Liver (tissue), 9 donors: ENCODE results near the gene OPTN. TPM values are rescaled to one million over a fixed set of nuclear protein-coding genes. Genes with fewer than 3 reads are reported as not detected.

Source experiments
- DNase-seq: peaks from one replicate; pipeline ENCODE4 v3.0.0-alpha.2; 2017; ENCODE audit warnings: low spot score
- H3K27ac ChIP-seq, 2 donors: one replicate each; pipeline ENCODE4 v1.7.0; 2013; ENCODE audit warnings: inconsistent platforms in 2 of 2, low read length in 2 of 2, control low read depth in 1 of 2, low read depth in 1 of 2, mild to moderate bottlenecking in 1 of 2
- H3K27me3 ChIP-seq, 4 donors: one replicate each; pipeline versions ENCODE4 v1.6.1 to v1.7.0; 2013; ENCODE audit warnings: low read length in 3 of 4, inconsistent platforms in 1 of 4, mild to moderate bottlenecking in 1 of 4, moderate library complexity in 1 of 4; ENCODE audit not compliant: control insufficient read depth in 4 of 4, insufficient read depth in 4 of 4
- H3K36me3 ChIP-seq, 4 donors: one replicate each; pipeline versions ENCODE4 v1.6.1 to v1.7.0; 2013; ENCODE audit warnings: low read length in 3 of 4, mild to moderate bottlenecking in 3 of 4, low read depth in 1 of 4, moderate library complexity in 1 of 4; ENCODE audit not compliant: control insufficient read depth in 4 of 4, insufficient read depth in 3 of 4
- H3K4me1 ChIP-seq, 4 donors: one replicate each; pipeline versions ENCODE4 v1.6.1 to v1.7.0; 2013; ENCODE audit warnings: low read length in 3 of 4, mild to moderate bottlenecking in 3 of 4, moderate library complexity in 1 of 4; ENCODE audit not compliant: control insufficient read depth in 4 of 4, insufficient read depth in 4 of 4
- H3K4me3 ChIP-seq, 3 donors: one replicate each; pipeline versions ENCODE4 v1.6.1 to v1.7.0; 2013; ENCODE audit warnings: low read length in 3 of 3, control low read depth in 1 of 3, low read depth in 1 of 3, mild to moderate bottlenecking in 1 of 3
- H3K9ac ChIP-seq, 2 donors: one replicate each; pipeline ENCODE4 v1.7.0; 2013; ENCODE audit warnings: low read length in 2 of 2, mild to moderate bottlenecking in 2 of 2, moderate library complexity in 2 of 2, control low read depth in 1 of 2, low read depth in 1 of 2
- H3K9me3 ChIP-seq, 4 donors: one replicate each; pipeline versions ENCODE4 v1.6.1 to v1.7.0; 2013; ENCODE audit warnings: low read length in 3 of 4; ENCODE audit not compliant: control insufficient read depth in 4 of 4
- ATF3 ChIP-seq: IDR thresholded peaks from 2 replicates; pipeline ENCODE4 v1.6.1; 2016; ENCODE audit warnings: antibody characterized with exemption
- CTCF ChIP-seq: fragments of 150-350 bp; IDR thresholded peaks from 2 replicates; pipeline ENCODE4 v1.5.1; 2017; ENCODE audit warnings: improper control_type of control experiment, low read depth, low read length; ENCODE audit not compliant: missing input control
- FOXA1 ChIP-seq: IDR thresholded peaks from 2 replicates; pipeline ENCODE4 v1.6.1; 2016; ENCODE audit warnings: antibody characterized with exemption
- FOXA2 ChIP-seq: IDR thresholded peaks from 2 replicates; pipeline ENCODE4 v1.6.1; 2016; ENCODE audit warnings: antibody characterized with exemption
- GABPA ChIP-seq, 2 donors: IDR thresholded peaks in 1 of 2; conservative IDR thresholded peaks in 1 of 2; 2 replicates each; pipeline ENCODE4 v1.6.1; 2016; ENCODE audit warnings: antibody characterized with exemption in 2 of 2, mild to moderate bottlenecking in 1 of 2, moderate library complexity in 1 of 2
- HNF4A ChIP-seq, 2 donors: conservative IDR thresholded peaks; 2 replicates each; pipeline ENCODE4 v1.6.1; 2016; ENCODE audit warnings: antibody characterized with exemption in 2 of 2, mild to moderate bottlenecking in 2 of 2
- HNF4G ChIP-seq: IDR thresholded peaks from 2 replicates; pipeline ENCODE4 v1.6.1; 2016; ENCODE audit warnings: antibody characterized with exemption
- JUND ChIP-seq, 2 donors: IDR thresholded peaks; 2 replicates each; pipeline ENCODE4 v1.6.1; 2016; ENCODE audit warnings: antibody characterized with exemption in 2 of 2
- MAX ChIP-seq: IDR thresholded peaks from 2 replicates; pipeline ENCODE4 v1.6.1; 2016; ENCODE audit warnings: antibody characterized with exemption
- NR2F2 ChIP-seq: IDR thresholded peaks from 2 replicates; pipeline ENCODE4 v1.6.1; 2016; ENCODE audit warnings: antibody characterized with exemption
- RAD21 ChIP-seq, 2 donors: IDR thresholded peaks; 2 replicates each; pipeline ENCODE4 v1.6.1; 2016; ENCODE audit warnings: antibody characterized with exemption in 2 of 2, mild to moderate bottlenecking in 2 of 2
- REST ChIP-seq: IDR thresholded peaks from 2 replicates; pipeline ENCODE4 v1.6.1; 2016; ENCODE audit warnings: antibody characterized with exemption, mild to moderate bottlenecking
- RXRA ChIP-seq, 2 donors: IDR thresholded peaks; 2 replicates each; pipeline ENCODE4 v1.6.1; 2017 to 2018; ENCODE audit warnings: antibody characterized with exemption in 2 of 2, mild to moderate bottlenecking in 1 of 2
- SP1 ChIP-seq: IDR thresholded peaks from 2 replicates; pipeline ENCODE4 v1.6.1; 2018; ENCODE audit warnings: antibody characterized with exemption, mild to moderate bottlenecking
- TAF1 ChIP-seq: conservative IDR thresholded peaks from 2 replicates; pipeline ENCODE4 v1.6.1; 2016; ENCODE audit warnings: antibody characterized with exemption, mild to moderate bottlenecking
- YY1 ChIP-seq: IDR thresholded peaks from 2 replicates; pipeline ENCODE4 v1.6.1; 2016; ENCODE audit warnings: antibody characterized with exemption, mild to moderate bottlenecking
- ZBTB33 ChIP-seq: IDR thresholded peaks from 2 replicates; pipeline ENCODE4 v1.6.1; 2016; ENCODE audit warnings: antibody characterized with exemption
- WGBS: extraction: QIAGEN DNeasy Blood & Tissue Kit; methylation state at CpG from one replicate; pipeline ENCODE4 v1.1.7; 2013; 5-methylcytosine and 5-hydroxymethylcytosine counted together
- polyA plus RNA-seq, 2 donors: library from polyadenylated mRNA; stranded (reverse) in 1 of 2; unstranded in 1 of 2; fragments of 200-250 nt in 1 of 2; fragments of >200 nt in 1 of 2; fragmentation: Nextera tagmentation in 1 of 2; extraction: Ambion mirVana in 1 of 2; gene quantifications; one replicate each; pipeline versions ENCODE4 v1.2.1 to v1.2.3, GENCODE V29; 2013 to 2015
- total RNA-seq, 2 donors: library from RNA; depleted of rRNA; stranded (reverse); fragments of >200 nt; gene quantifications; one replicate each; pipeline ENCODE4 v1.2.3, GENCODE V29; 2014
- donor health status: healthy.
- donor health status: healthy.
- donor health status: healthy.
- donor health status: healthy.
- donor health status: healthy.

Gene OPTN
- total and polyA plus RNA-seq, 4 donors = 21.5 to 42.0 (median 34.2) TPM

GRCh38 chr10:13103554-13103953 lies 3.6 kb downstream of the OPTN start:
- TF ChIP-seq GABPA (IDR thresholded peaks at IDR 0.05 in 1 of 2, conservative IDR thresholded peaks at IDR 0.05 in 1 of 2) (no peak), HNF4A (conservative IDR thresholded peaks at IDR 0.05) (no peak), TAF1 (no peak), JUND (IDR thresholded peaks at IDR 0.05) (no peak), HNF4G (no peak), RAD21 (IDR thresholded peaks at IDR 0.05) (no peak), CTCF (no peak), MAX (no peak), REST (no peak), NR2F2 (no peak), YY1 (no peak), FOXA1 (no peak), SP1 (no peak), FOXA2 (no peak), ZBTB33 (no peak), ATF3 (no peak), RXRA (IDR thresholded peaks at IDR 0.05) (no peak)
- peaks cover 7 to 59% (median 38%) of the 10 kb centered on the region in 4 donors for H3K4me1 ChIP-seq
- peaks cover 0 to 1% (median 0%) of the 10 kb centered on the region in 4 donors for H3K36me3 ChIP-seq
- no peak overlapping the region for H3K9ac ChIP-seq
- H3K27ac ChIP-seq = no peak overlapping the region
- no peaks in the 10 kb centered on the region for H3K9me3 ChIP-seq
- 90% methylated on average over 2 of the region's 2 CpGs for WGBS
- H3K27me3 ChIP-seq = no peaks in the 10 kb centered on the region
- DNase-seq = no peak
- H3K4me3 ChIP-seq = no peak overlapping the region

- H3K36me3 ChIP-seq = peaks cover 0 to 5% (median 4%) of the 10 kb centered on the region in 4 donors
- H3K4me1 ChIP-seq = peaks cover 7 to 52% (median 33%) of the 10 kb centered on the region in 4 donors
- H3K27me3 ChIP-seq = no peaks in the 10 kb centered on the region
- H3K27ac ChIP-seq = no peak overlapping the region
- 97% methylated on average over 14 of the region's 14 CpGs for WGBS
- no peak for DNase-seq
- H3K9me3 ChIP-seq = no peaks in the 10 kb centered on the region
- no peak overlapping the region for H3K4me3 ChIP-seq
- no peak overlapping the region for H3K9ac ChIP-seq
- no peak for TF ChIP-seq RXRA (IDR thresholded peaks at IDR 0.05)
- no peak for TF ChIP-seq FOXA1
These were observed 4.7 kb downstream of the OPTN start for GRCh38 chr10:13104697-13105096.
